ENCODE data around the gene OVCH2.

DNA sequence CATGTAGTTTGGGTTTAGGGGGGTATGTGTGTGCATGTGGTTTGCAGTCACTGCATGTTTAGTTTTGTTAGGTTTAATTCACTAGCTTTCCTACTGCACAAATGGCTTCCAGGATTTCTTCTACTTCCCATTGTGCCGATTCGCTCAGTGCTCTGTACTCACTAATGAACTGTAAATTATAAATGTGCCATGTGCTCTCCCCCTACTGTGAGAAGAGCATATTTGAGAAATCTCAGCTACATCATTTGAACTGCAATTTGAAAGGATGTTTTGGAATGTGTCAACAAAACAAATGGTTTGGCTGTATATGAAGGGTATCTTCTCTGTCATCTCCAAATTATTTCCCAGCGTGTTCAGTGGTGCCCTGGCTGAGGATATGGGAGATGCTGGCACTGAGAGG is 61.1 kb downstream of the OVCH2 start:
- TF ChIP-seq, protein P1, sequence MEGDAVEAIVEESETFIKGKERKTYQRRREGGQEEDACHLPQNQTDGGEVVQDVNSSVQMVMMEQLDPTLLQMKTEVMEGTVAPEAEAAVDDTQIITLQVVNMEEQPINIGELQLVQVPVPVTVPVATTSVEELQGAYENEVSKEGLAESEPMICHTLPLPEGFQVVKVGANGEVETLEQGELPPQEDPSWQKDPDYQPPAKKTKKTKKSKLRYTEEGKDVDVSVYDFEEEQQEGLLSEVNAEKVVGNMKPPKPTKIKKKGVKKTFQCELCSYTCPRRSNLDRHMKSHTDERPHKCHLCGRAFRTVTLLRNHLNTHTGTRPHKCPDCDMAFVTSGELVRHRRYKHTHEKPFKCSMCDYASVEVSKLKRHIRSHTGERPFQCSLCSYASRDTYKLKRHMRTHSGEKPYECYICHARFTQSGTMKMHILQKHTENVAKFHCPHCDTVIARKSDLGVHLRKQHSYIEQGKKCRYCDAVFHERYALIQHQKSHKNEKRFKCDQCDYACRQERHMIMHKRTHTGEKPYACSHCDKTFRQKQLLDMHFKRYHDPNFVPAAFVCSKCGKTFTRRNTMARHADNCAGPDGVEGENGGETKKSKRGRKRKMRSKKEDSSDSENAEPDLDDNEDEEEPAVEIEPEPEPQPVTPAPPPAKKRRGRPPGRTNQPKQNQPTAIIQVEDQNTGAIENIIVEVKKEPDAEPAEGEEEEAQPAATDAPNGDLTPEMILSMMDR (IDR thresholded peaks at IDR 0.05; ENCODE audit: low read length) = no peak
- TF ChIP-seq EZH2 (IDR thresholded peaks at IDR 0.05; ENCODE audit: borderline replicate concordance, low read length) = no peak
